ENCODE results near the gene PLIN3.

GRCh38 chr19:4806384-4806783 lies 61.1 kb downstream of the PLIN3 start:
- TF ChIP-seq CTCF (IDR thresholded peaks at IDR 0.05; ENCODE audit: low read length) (no peak), EZH2 (IDR thresholded peaks at IDR 0.05; ENCODE audit: borderline replicate concordance, low read length) (no peak)

Measured in OCI-LY1 (cell line).